Measurements from ENCODE around the gene MYPN.

DNA sequence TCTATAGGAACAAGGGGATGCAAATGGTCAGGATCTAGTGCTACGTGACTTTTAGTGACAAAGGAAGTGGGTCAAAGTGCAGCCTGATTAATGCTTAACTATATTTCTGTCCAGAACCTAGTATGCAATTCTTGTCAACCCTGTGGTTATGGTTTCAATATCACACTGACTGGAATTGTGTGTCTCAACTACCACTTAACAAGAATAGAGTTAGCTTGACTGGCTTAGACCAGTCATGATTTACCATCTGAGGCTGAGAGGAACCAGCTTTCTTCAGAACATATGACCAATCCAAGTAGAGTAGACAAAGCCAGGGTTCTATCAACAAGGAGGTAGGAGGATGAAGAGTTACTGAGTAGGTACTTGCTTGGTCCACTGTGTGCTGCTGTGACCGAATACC, 54.4 kb downstream of the MYPN start:
- no peak for TF ChIP-seq ZNF274 (IDR thresholded peaks at IDR 0.05; ENCODE audit: low read length)
- no peak for TF ChIP-seq ZNF274 (tag by site-specific recombination; IDR thresholded peaks at IDR 0.05; ENCODE audit: borderline replicate concordance)
- TF ChIP-seq CTCF (tag by site-specific recombination; IDR thresholded peaks at IDR 0.05) = no peak
- no peak for TF ChIP-seq ZNF623 (tag by site-specific recombination; IDR thresholded peaks at IDR 0.05)
- TF ChIP-seq ZNF580 (tag by site-specific recombination; IDR thresholded peaks at IDR 0.05) = no peak
- no peak for TF ChIP-seq ZNF335 (tag by site-specific recombination; conservative IDR thresholded peaks at IDR 0.05)
- no peak for TF ChIP-seq ZNF280D (tag by site-specific recombination; IDR thresholded peaks at IDR 0.05)
